CD4-positive, CD25-positive, alpha-beta regulatory T cell (primary cell): ENCODE measurements around the gene PARD3. TPM values are rescaled to one million over a fixed set of nuclear protein-coding genes. Genes with fewer than 3 reads are reported as not detected.

ENCODE experiments used
- ATAC-seq, 2 donors: fragments of 150-1000 bp; cut with Tn5 transposase; one replicate each; pipeline ENCODE4 v1.10.0; 2021; ENCODE audit warnings: low read depth in 2 of 2, moderate number of reproducible peaks in 2 of 2, moderate library complexity in 1 of 2
- DNase-seq, 3 donors: peaks; one replicate each; pipeline versions ENCODE4 v3.0.0 to v3.0.0-alpha.2; 2012 to 2022; ENCODE audit warnings: mixed read lengths in 1 of 3
- H3K27ac ChIP-seq: one replicate; pipeline ENCODE4 v1.7.0; 2013; ENCODE audit warnings: mild to moderate bottlenecking, low read length; ENCODE audit not compliant: insufficient read depth, poor library complexity, severe bottlenecking
- H3K27me3 ChIP-seq: one replicate; pipeline ENCODE4 v1.7.0; 2013; ENCODE audit warnings: low read length; ENCODE audit not compliant: control insufficient read depth, insufficient read depth
- H3K36me3 ChIP-seq: one replicate; pipeline ENCODE4 v1.7.0; 2013; ENCODE audit warnings: mild to moderate bottlenecking, low read length, moderate library complexity; ENCODE audit not compliant: control insufficient read depth, insufficient read depth
- H3K4me1 ChIP-seq: 2 replicates; pipeline ENCODE4 v1.7.0; 2013; ENCODE audit warnings: mild to moderate bottlenecking, low read length; ENCODE audit not compliant: insufficient read depth, control insufficient read depth, poor library complexity, severe bottlenecking
- H3K4me3 ChIP-seq: one replicate; pipeline ENCODE4 v1.7.0; 2013; ENCODE audit warnings: low read depth, mild to moderate bottlenecking, low read length, moderate library complexity
- H3K9me3 ChIP-seq, 2 experiments: 1 replicate in 1 of 2; 2 replicates in 1 of 2; pipeline ENCODE4 v1.7.0; 2013; ENCODE audit warnings: low read length in 2 of 2, mild to moderate bottlenecking in 1 of 2, moderate library complexity in 1 of 2; ENCODE audit not compliant: control insufficient read depth in 2 of 2
- H3K27ac Mint-ChIP-seq, 3 donors: one replicate each; pipeline ENCODE4 v1.8.0; 2020 to 2022; ENCODE audit warnings: mild to moderate bottlenecking in 3 of 3, mixed read lengths in 3 of 3, moderate library complexity in 2 of 3
- H3K27me3 Mint-ChIP-seq: one replicate; pipeline ENCODE4 v1.8.0; 2022; ENCODE audit warnings: mild to moderate bottlenecking, mixed read lengths
- H3K36me3 Mint-ChIP-seq: one replicate; pipeline ENCODE4 v1.8.0; 2020; ENCODE audit warnings: mixed read lengths
- H3K4me1 Mint-ChIP-seq, 4 donors: one replicate each; pipeline ENCODE4 v1.8.0; 2020 to 2022; ENCODE audit warnings: mixed read lengths in 4 of 4, mild to moderate bottlenecking in 1 of 4
- H3K4me3 Mint-ChIP-seq, 4 donors: one replicate each; pipeline ENCODE4 v1.8.0; 2020 to 2022; ENCODE audit warnings: mild to moderate bottlenecking in 4 of 4, mixed read lengths in 4 of 4, moderate library complexity in 3 of 4
- H3K9me3 Mint-ChIP-seq, 7 donors: one replicate each; pipeline ENCODE4 v1.8.0; 2020 to 2022; ENCODE audit warnings: mixed read lengths in 7 of 7, mild to moderate bottlenecking in 3 of 7, moderate library complexity in 2 of 7
- polyA plus RNA-seq, 4 donors: library from polyadenylated mRNA; unstranded; fragments of 300-500 nt; fragmentation: Illumina TruSeq; gene quantifications; one replicate each; pipeline ENCODE4 v1.2.3, GENCODE V29; 2021
- total RNA-seq: library from RNA; stranded (reverse); gene quantifications from one replicate; pipeline ENCODE4 v1.2.3, GENCODE V29; 2022

PARD3 gene
- total and polyA plus RNA-seq, 5 donors from 2014 or later = 0.08 to 0.79 TPM; not detected in 3

- H3K27ac ChIP-seq = no peak overlapping the region
- H3K27me3 ChIP-seq = no peaks in the 10 kb centered on the region
- H3K4me3 ChIP-seq = no peak overlapping the region
- H3K9me3 ChIP-seq = no peaks in the 10 kb centered on the region
- Mint-ChIP-seq H3K27ac (no peak overlapping the region), H3K4me1 (no peaks in the 10 kb centered on the region), H3K36me3 (no peaks in the 10 kb centered on the region), H3K9me3 (peaks cover 0 to 5% (median 0%) of the 10 kb centered on the region in 7 donors), H3K27me3 (no peaks in the 10 kb centered on the region), H3K4me3 (no peak overlapping the region)
- H3K4me1 ChIP-seq = no peaks in the 10 kb centered on the region
- DNase-seq (no peak), ATAC-seq (no peak)
- no peaks in the 10 kb centered on the region for H3K36me3 ChIP-seq
Observed at GRCh38 chr10:34503704-34504103, 311.4 kb downstream of the PARD3 start.

GRCh38 chr10:34499612-34500279 is 315.4 kb downstream of the PARD3 start:
- Mint-ChIP-seq H3K9me3 (peaks cover 0 to 3% (median 0%) of the 10 kb centered on the region in 7 donors), H3K27ac (peak overlapping the region in 1 of 3 donors; percentile 78), H3K4me1 (no peaks in the 10 kb centered on the region), H3K36me3 (no peaks in the 10 kb centered on the region), H3K27me3 (no peaks in the 10 kb centered on the region), H3K4me3 (no peak overlapping the region)
- H3K4me3 ChIP-seq = no peak overlapping the region
- H3K9me3 ChIP-seq = no peaks in the 10 kb centered on the region
- H3K4me1 ChIP-seq = no peaks in the 10 kb centered on the region
- no peaks in the 10 kb centered on the region for H3K27me3 ChIP-seq
- ATAC-seq (no peak), DNase-seq (no peak)
- H3K36me3 ChIP-seq = no peaks in the 10 kb centered on the region
- H3K27ac ChIP-seq = no peak overlapping the region

GRCh38 chr10:34498821-34499220 is 316.3 kb downstream of the PARD3 start:
- Mint-ChIP-seq H3K4me1 (no peaks in the 10 kb centered on the region), H3K4me3 (no peak overlapping the region), H3K27me3 (no peaks in the 10 kb centered on the region), H3K9me3 (peaks cover 0 to 3% (median 0%) of the 10 kb centered on the region in 7 donors), H3K27ac (no peak overlapping the region), H3K36me3 (no peaks in the 10 kb centered on the region)
- no peaks in the 10 kb centered on the region for H3K4me1 ChIP-seq
- no peaks in the 10 kb centered on the region for H3K36me3 ChIP-seq
- no peak overlapping the region for H3K4me3 ChIP-seq
- H3K27me3 ChIP-seq = no peaks in the 10 kb centered on the region
- no peak for DNase-seq
- H3K27ac ChIP-seq = no peak overlapping the region
- H3K9me3 ChIP-seq = no peaks in the 10 kb centered on the region
- no peak for ATAC-seq

- H3K27ac Mint-ChIP-seq = no peak overlapping the region
- Histone ChIP-seq H3K36me3 (no peaks in the 10 kb centered on the region), H3K27me3 (no peaks in the 10 kb centered on the region), H3K9me3 (no peaks in the 10 kb centered on the region), H3K27ac (no peak overlapping the region), H3K4me1 (no peaks in the 10 kb centered on the region), H3K4me3 (no peak overlapping the region)
- DNase-seq (no peak), ATAC-seq (no peak)
- no peaks in the 10 kb centered on the region for H3K4me1 Mint-ChIP-seq
- H3K27me3 Mint-ChIP-seq = no peaks in the 10 kb centered on the region
- no peaks in the 10 kb centered on the region for H3K36me3 Mint-ChIP-seq
- H3K4me3 Mint-ChIP-seq = no peak overlapping the region
- no peaks in the 10 kb centered on the region for H3K9me3 Mint-ChIP-seq
Observed at GRCh38 chr10:34495938-34496337, 319.2 kb downstream of the PARD3 start.

GRCh38 chr10:34494012-34494411 is 321.1 kb downstream of the PARD3 start:
- Histone ChIP-seq H3K36me3 (no peaks in the 10 kb centered on the region), H3K27ac (no peak overlapping the region), H3K4me1 (no peaks in the 10 kb centered on the region), H3K27me3 (no peaks in the 10 kb centered on the region), H3K4me3 (no peak overlapping the region), H3K9me3 (no peaks in the 10 kb centered on the region)
- DNase-seq = no peak
- no peak for ATAC-seq
- no peak overlapping the region for H3K4me3 Mint-ChIP-seq
- no peaks in the 10 kb centered on the region for H3K36me3 Mint-ChIP-seq
- H3K9me3 Mint-ChIP-seq = no peaks in the 10 kb centered on the region
- H3K4me1 Mint-ChIP-seq = no peaks in the 10 kb centered on the region
- H3K27me3 Mint-ChIP-seq = no peaks in the 10 kb centered on the region
- H3K27ac Mint-ChIP-seq = no peak overlapping the region

DNA sequence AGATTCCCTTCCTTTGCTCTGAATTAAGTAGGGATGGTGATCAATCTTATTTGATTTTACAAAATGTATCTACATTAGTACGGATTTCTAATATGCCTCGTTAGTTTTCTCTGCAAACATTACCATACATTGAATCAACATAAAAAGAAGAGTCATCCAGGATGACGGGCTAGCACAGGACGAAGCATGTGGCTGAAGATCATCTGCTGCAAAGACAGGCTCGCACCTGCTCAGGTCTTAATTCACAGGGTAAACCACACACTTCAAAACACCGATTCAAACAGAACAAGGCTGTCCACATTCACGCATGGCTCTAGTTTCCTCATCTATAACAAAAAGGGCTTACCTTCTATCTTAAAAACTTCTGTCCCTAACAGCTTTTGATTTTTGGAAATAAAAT is 323.0 kb downstream of the PARD3 start:
- Mint-ChIP-seq H3K4me1 (no peaks in the 10 kb centered on the region), H3K4me3 (no peak overlapping the region), H3K9me3 (no peaks in the 10 kb centered on the region), H3K27ac (no peak overlapping the region), H3K27me3 (no peaks in the 10 kb centered on the region), H3K36me3 (no peaks in the 10 kb centered on the region)
- H3K27ac ChIP-seq = no peak overlapping the region
- no peak for ATAC-seq
- H3K9me3 ChIP-seq = no peaks in the 10 kb centered on the region
- no peak overlapping the region for H3K4me3 ChIP-seq
- no peak for DNase-seq
- no peaks in the 10 kb centered on the region for H3K4me1 ChIP-seq
- H3K27me3 ChIP-seq = no peaks in the 10 kb centered on the region
- H3K36me3 ChIP-seq = no peaks in the 10 kb centered on the region

DNA sequence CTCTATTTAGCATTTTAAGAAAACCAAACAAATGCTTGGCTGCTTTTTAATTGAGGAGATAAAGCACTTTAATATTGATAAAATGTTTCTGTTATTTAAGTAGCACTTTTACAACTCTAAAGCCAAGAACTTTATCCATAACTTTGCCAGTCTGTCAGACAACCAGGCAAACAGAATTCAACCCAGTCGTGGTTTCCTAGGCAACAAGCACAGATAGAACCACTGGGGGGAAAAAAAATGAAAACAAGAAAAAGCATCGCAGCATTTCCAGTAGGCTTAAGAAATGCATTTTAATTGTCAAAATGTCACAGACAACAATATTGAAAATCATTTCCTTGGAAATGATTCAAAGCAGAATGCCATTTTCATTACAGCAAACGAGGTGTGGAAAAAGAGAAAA is 323.4 kb downstream of the PARD3 start:
- ATAC-seq = no peak

DNA sequence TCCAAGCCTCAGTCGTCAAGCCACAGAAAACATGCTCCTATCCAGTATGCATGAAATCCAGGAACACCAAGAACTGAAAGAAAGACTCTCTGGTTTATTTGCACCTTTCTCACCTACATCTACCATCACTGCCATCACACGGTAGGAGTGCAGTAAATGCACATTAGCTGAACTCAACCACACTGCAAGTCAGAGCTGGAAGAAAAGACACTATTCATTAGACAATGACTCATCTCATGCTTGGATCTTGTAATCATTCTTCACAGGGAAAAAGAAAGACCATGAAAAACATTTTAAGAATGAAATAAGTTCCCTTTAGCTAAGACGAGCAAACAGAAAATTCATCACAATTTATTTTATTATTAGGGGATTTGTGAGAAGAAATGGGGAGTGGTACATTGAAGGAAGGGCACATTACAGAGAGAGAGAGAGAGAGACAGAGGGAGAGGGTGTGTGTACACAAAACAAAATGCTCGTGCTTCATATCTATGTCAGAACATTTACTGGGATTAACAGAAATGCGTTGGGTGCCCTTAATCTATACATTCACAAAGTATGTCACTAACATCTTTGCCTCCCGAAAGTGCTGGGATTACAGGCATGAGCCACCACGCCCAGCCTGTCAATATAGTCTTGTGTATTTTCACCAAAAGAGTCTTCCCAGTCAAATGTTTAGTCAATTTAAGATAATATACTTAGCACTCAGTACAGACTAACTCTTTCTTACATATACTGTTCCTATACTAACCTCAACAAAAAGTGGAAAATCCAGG is 324.9 kb downstream of the PARD3 start:
- H3K27ac ChIP-seq = no peak overlapping the region
- no peak for DNase-seq
- Mint-ChIP-seq H3K9me3 (no peaks in the 10 kb centered on the region), H3K27me3 (no peaks in the 10 kb centered on the region), H3K4me1 (no peaks in the 10 kb centered on the region), H3K27ac (no peak overlapping the region), H3K36me3 (no peaks in the 10 kb centered on the region), H3K4me3 (no peak overlapping the region)
- no peaks in the 10 kb centered on the region for H3K36me3 ChIP-seq
- no peak overlapping the region for H3K4me3 ChIP-seq
- ATAC-seq = no peak
- H3K27me3 ChIP-seq = no peaks in the 10 kb centered on the region
- H3K9me3 ChIP-seq = no peaks in the 10 kb centered on the region
- H3K4me1 ChIP-seq = no peaks in the 10 kb centered on the region

More for the DNA sequence above, 323.4 kb downstream of the PARD3 start:
- Histone ChIP-seq H3K9me3 (no peaks in the 10 kb centered on the region), H3K4me3 (no peak overlapping the region), H3K27me3 (no peaks in the 10 kb centered on the region), H3K27ac (no peak overlapping the region), H3K4me1 (no peaks in the 10 kb centered on the region), H3K36me3 (no peaks in the 10 kb centered on the region)
- Mint-ChIP-seq H3K9me3 (no peaks in the 10 kb centered on the region), H3K27ac (peak overlapping the region in 1 of 3 donors; percentile 5), H3K36me3 (no peaks in the 10 kb centered on the region), H3K27me3 (no peaks in the 10 kb centered on the region), H3K4me3 (no peak overlapping the region), H3K4me1 (no peaks in the 10 kb centered on the region)
- no peak for DNase-seq
